ENCODE results near the gene CD3E. TPM values are rescaled to one million over a fixed set of nuclear protein-coding genes. Genes with fewer than 3 reads are reported as not detected.

Gene CD3E
- total and polyA plus RNA-seq, 2 of the 13 experiments (the other 11 are each of a cell fraction or from before 2014, with no cell fraction given), result not detected

GRCh38 chr11:118290923-118291322 is 13.6 kb upstream of the CD3E start:
- peak; percentile 83 for ATAC-seq
- intact Hi-C loops (cut with micrococcal nuclease; ENCODE audit: unreplicated experiment) (loop anchor here (1.0 kb wide), 2 partner anchors 93 to 146 kb away; no protein-coding TSS in a partner anchor), in situ Hi-C loops (cut with HindIII; ENCODE audit: extremely low pct_ligation_motif_present, low pct_unique_long_range_greater_than_20kb) (loop anchor here (5.0 kb wide), 2 partner anchors 94 to 144 kb away; no protein-coding TSS in a partner anchor)
- Histone ChIP-seq H2AFZ (ENCODE audit: low read length) (no peak overlapping the region), H3K27ac (ENCODE audit: extremely low read length, insufficient read depth, low read length) (no peak overlapping the region), H3K27me3 (ENCODE audit: control insufficient read depth in 1 of 2, insufficient read depth in 2 of 2, low read length in 2 of 2) (no peaks in the 10 kb centered on the region), H3K4me2 (ENCODE audit: low read depth, low read length) (no peak overlapping the region), H3K4me1 (ENCODE audit: insufficient read depth, low read length) (peaks cover 12% of the 10 kb centered on the region), H3K9me3 (ENCODE audit: low read length) (no peaks in the 10 kb centered on the region), H4K20me1 (ENCODE audit: insufficient read depth, low read length) (no peaks in the 10 kb centered on the region), H3K36me3 (replicated peaks in 1 of 2; ENCODE audit: control insufficient read depth in 1 of 2, insufficient read depth in 2 of 2, low read length in 2 of 2) (no peaks in the 10 kb centered on the region), H3K79me2 (ENCODE audit: insufficient read depth, low read length) (no peaks in the 10 kb centered on the region), H3K9ac (ENCODE audit: insufficient read depth, low read depth, low read length) (no peak overlapping the region), H3K4me3 (replicated peaks in 1 of 3; ENCODE audit: insufficient read depth in 1 of 3, low read depth in 2 of 3, low read length in 3 of 3) (no peak overlapping the region)
- BruUV-seq (replicated peaks), result no TSS peak
- ChIA-PET CTCF (ENCODE audit: low intra/inter-chr PET ratio, low total read pairs) (interaction anchor here (1.5 to 3.6 kb wide), 3 partner anchors 93 to 145 kb away, joined by 6 to 34 read pairs (median 21); no protein-coding TSS in a partner anchor), POLR2A (interaction anchor here (1.0 to 2.2 kb wide), 2 partner anchors 79 to 92 kb away, joined by 3 to 6 read pairs; no protein-coding TSS in a partner anchor)
- peak; percentile 74 for DNase-seq (ENCODE audit: low spot score)
- WGBS (ENCODE audit: low lambda C conversion rate), result 2% methylated on average over 9 of the region's 9 CpGs
- peak; percentile 54 for FAIRE-seq
- TF ChIP-seq NR2F1 (CRISPR knock-in tag; IDR thresholded peaks at IDR 0.05) (0 out of 4 replicates have a peak, but pooled peaks have one; percentile 30 to 33), FOXM1 (CRISPR knock-in tag; IDR thresholded peaks at IDR 0.05) (no peak), SOX5 (CRISPR knock-in tag; IDR thresholded peaks at IDR 0.05; ENCODE audit: borderline replicate concordance) (peak; percentile 35), MXD4 (CRISPR knock-in tag; IDR thresholded peaks at IDR 0.05) (0 out of 2 replicates have a peak, but pooled peaks have one; percentile 37), TGIF2 (CRISPR knock-in tag; IDR thresholded peaks at IDR 0.05) (no peak), ZNF234 (CRISPR knock-in tag; conservative IDR thresholded peaks at IDR 0.05) (no peak), HOMEZ (CRISPR knock-in tag; IDR thresholded peaks at IDR 0.05; ENCODE audit: low read depth) (peak; percentile 46; the same call in 1 of the 2 replicates), TCF12 (IDR thresholded peaks at IDR 0.05) (no peak), TCF12 (CRISPR knock-in tag; IDR thresholded peaks at IDR 0.05) (no peak), ZNF256 (CRISPR knock-in tag; conservative IDR thresholded peaks at IDR 0.05) (no peak), SP140L (CRISPR knock-in tag; IDR thresholded peaks at IDR 0.05; ENCODE audit: borderline replicate concordance) (no peak), ZBTB44 (CRISPR knock-in tag; IDR thresholded peaks at IDR 0.05) (no peak), FOSL1 (CRISPR knock-in tag; IDR thresholded peaks at IDR 0.05; ENCODE audit: borderline replicate concordance) (no peak), NKX3-1 (CRISPR knock-in tag; IDR thresholded peaks at IDR 0.05) (no peak), TFDP1 (CRISPR knock-in tag; IDR thresholded peaks at IDR 0.05; ENCODE audit: borderline replicate concordance) (peak; percentile 63; the same call in 1 of the 2 replicates), THYN1 (CRISPR knock-in tag; IDR thresholded peaks at IDR 0.05; ENCODE audit: borderline replicate concordance, low read depth) (no peak), PATZ1 (CRISPR knock-in tag; IDR thresholded peaks at IDR 0.05) (0 out of 2 replicates have a peak, but pooled peaks have one; percentile 28), ZSCAN20 (CRISPR knock-in tag; IDR thresholded peaks at IDR 0.05; ENCODE audit: borderline replicate concordance) (no peak), RAD21 (CRISPR knock-in tag; IDR thresholded peaks at IDR 0.05) (peak; percentile 89)
